GM12875 (cell line): ENCODE measurements around the gene CALN1.

Experiments
- H3K4me3 ChIP-seq: one replicate; pipeline ENCODE4 v1.5.1; 2011; ENCODE audit warnings: low read depth, low read length, control low read depth
- CTCF ChIP-seq: IDR thresholded peaks from 2 replicates; pipeline ENCODE4 v1.5.1; 2011; ENCODE audit warnings: low read depth, mild to moderate bottlenecking, control low read depth, inconsistent platforms, low read length, moderate library complexity, borderline replicate concordance; ENCODE audit not compliant: insufficient read depth

The CALN1 gene

GRCh38 chr7:71995111-71995510 lies 417.0 kb downstream of the CALN1 start:
- TF ChIP-seq CTCF, result no peak

GRCh38 chr7:71991586-71991985 lies 420.6 kb downstream of the CALN1 start:
- no peak for TF ChIP-seq CTCF
- H3K4me3 ChIP-seq, result no peak overlapping the region

More at GRCh38 chr7:71995111-71995510, 417.0 kb downstream of the CALN1 start:
- H3K4me3 ChIP-seq, result no peak overlapping the region

- no peak for TF ChIP-seq CTCF
- H3K4me3 ChIP-seq, result no peak overlapping the region
These were observed 422.0 kb downstream of the CALN1 start for GRCh38 chr7:71990138-71990462.

- no peak for TF ChIP-seq CTCF
These were observed 423.9 kb downstream of the CALN1 start for GRCh38 chr7:71988201-71988600.

GRCh38 chr7:71987200-71987767 lies 424.9 kb downstream of the CALN1 start:
- TF ChIP-seq CTCF, result no peak

More at GRCh38 chr7:71988201-71988600, 423.9 kb downstream of the CALN1 start:
- H3K4me3 ChIP-seq, result no peak overlapping the region

GRCh38 chr7:71984348-71984747 lies 427.8 kb downstream of the CALN1 start:
- no peak overlapping the region for H3K4me3 ChIP-seq
- no peak for TF ChIP-seq CTCF

More at GRCh38 chr7:71987200-71987767, 424.9 kb downstream of the CALN1 start:
- no peak overlapping the region for H3K4me3 ChIP-seq

GRCh38 chr7:71982851-71983250 lies 429.3 kb downstream of the CALN1 start:
- no peak overlapping the region for H3K4me3 ChIP-seq
- TF ChIP-seq CTCF, result no peak
